T47D (cell line): Measurements from ENCODE around the gene SNURF.

Source experiments
- DNase-seq, 2 experiments: peaks; one replicate each; pipeline versions ENCODE4 v3.0.0 to v3.0.0-alpha.2; 2011 to 2012; ENCODE audit warnings: low read depth in 1 of 2, low spot score in 1 of 2
- JUND ChIP-seq: IDR thresholded peaks from 2 replicates; pipeline ENCODE4 v1.6.1; 2012; ENCODE audit warnings: low read depth
- in situ Hi-C: cut with HindIII; loops from 2 replicates; pipeline ENCODE4 v1.10.0; 2016; ENCODE audit warnings: low sequenced_read_pairs, low pct_unique_long_range_greater_than_20kb

Gene SNURF

DNA sequence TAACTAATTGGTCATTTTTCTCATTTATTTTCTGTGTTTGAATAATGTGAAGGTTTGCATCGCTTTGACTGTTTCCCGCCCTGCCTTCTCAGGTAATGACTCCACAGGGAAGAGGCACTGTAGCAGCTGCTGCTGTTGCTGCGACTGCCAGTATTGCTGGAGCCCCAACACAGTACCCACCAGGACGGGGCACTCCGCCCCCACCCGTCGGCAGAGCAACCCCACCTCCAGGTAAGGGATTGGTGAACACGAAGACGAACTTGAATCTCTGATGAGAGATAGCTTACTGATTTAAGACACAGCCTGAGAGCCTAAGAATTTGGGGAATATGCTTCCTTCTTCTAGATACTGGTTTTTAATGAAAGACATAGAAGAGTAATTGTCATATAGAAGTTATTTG is 22.9 kb downstream of the SNURF start:
- in situ Hi-C loops, result no loop called here
- no peak for DNase-seq
- no peak for TF ChIP-seq JUND

DNA sequence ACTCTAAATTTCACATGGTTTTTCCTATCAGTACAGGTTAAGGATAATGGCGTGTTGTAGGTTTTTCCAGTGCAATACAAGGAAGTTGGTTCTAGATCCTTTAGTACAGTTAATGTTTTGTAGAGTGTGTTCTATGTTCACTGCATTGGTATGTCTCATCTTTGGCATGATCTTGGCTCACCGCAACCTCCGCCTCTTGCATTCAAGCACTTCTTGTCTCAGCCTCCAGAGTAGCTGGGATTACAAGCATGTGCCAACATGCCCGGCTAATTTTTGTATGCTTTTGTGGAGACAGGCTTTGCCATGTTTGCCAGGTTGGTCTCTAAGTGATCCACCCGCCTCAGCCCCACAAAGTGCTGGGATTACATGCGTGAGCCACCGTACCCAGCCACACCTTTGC is 30.4 kb downstream of the SNURF start:
- in situ Hi-C loops, result no loop called here
- DNase-seq, result no peak
- no peak for TF ChIP-seq JUND

DNA sequence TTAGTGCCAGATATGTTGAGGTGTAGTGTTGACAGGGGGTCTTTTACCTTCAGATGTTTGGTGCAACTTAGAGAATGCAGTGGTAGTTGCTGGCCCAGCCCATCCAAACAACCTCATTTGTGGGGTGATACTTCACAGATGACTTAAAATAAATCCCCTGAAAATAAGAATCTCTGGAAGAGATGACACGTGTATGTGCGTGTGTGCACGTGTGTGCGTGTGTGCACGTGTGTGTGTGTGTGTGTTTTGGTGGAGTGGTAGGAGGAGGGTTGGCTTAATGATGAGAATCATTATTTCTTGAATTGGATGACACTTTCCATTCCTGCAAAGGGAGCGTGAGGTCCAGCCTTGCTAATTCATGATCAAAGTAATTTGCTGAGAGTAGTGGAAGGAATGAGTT is 31.9 kb downstream of the SNURF start:
- in situ Hi-C loops, result no loop called here
- no peak for DNase-seq
- TF ChIP-seq JUND, result no peak
